ENCODE data around the gene IBSP. TPM values are rescaled to one million over a fixed set of nuclear protein-coding genes. Genes with fewer than 3 reads are reported as not detected.

Gene IBSP
- total RNA-seq, 1 donor from 2014 or later = not detected

DNA sequence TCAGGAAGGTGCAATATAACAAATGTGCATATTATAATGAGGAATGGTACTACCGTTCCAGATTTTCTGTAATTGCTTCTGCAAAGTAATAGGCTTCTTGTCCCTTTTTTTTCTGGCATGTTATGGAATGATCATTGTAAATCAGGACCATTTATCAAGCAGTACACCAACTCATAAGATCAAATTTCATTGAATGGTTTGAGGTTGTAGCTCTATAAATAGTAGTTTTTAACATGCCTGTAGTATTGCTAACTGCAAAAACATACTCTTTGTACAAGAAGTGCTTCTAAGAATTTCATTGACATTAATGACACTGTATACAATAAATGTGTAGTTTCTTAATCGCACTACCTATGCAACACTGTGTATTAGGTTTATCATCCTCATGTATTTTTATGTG is 12.6 kb downstream of the IBSP start:
- DNase-seq (ENCODE audit: low read depth) = no peak
- TF ChIP-seq, protein P1, sequence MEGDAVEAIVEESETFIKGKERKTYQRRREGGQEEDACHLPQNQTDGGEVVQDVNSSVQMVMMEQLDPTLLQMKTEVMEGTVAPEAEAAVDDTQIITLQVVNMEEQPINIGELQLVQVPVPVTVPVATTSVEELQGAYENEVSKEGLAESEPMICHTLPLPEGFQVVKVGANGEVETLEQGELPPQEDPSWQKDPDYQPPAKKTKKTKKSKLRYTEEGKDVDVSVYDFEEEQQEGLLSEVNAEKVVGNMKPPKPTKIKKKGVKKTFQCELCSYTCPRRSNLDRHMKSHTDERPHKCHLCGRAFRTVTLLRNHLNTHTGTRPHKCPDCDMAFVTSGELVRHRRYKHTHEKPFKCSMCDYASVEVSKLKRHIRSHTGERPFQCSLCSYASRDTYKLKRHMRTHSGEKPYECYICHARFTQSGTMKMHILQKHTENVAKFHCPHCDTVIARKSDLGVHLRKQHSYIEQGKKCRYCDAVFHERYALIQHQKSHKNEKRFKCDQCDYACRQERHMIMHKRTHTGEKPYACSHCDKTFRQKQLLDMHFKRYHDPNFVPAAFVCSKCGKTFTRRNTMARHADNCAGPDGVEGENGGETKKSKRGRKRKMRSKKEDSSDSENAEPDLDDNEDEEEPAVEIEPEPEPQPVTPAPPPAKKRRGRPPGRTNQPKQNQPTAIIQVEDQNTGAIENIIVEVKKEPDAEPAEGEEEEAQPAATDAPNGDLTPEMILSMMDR (conservative IDR thresholded peaks at IDR 0.05; ENCODE audit: low read depth, low read length) = no peak
- H3K4me3 ChIP-seq (ENCODE audit: low read depth, low read length) = no peak overlapping the region

DNA sequence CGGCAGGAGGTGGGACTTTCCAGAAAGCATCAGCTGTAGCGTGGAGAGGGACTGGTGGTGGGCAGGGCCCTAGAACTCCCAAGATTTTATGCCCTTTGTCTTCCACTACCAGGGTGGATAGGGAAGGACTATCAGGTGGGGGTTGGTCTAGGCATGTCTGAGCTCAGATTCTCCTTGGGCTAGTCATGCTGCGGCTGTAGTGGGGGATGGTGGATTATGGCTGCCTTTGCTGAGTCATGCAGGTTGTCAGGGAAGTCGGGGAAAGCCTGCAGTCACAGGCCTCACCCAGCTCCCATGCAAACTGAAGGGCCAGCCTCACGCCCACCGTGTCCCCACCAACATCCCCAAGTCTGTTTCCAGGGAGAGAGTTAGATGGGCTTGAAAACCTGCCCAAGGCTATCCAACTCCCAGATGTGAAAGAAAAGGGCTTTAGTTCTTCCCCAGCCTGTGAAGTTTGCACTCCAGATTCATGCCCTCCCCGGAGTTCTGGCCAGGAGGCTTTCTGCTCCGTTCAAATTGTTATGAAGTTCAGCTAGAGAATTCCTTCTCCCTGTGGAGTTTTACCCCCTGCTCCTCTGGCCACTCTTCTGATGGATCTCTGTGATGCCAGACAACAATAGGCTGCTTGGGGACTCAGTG is 20.0 kb downstream of the IBSP start:
- DNase-seq (ENCODE audit: low read depth) = peak; percentile 50
- TF ChIP-seq, protein P1 (conservative IDR thresholded peaks at IDR 0.05; ENCODE audit: low read depth, low read length) = no peak
- H3K4me3 ChIP-seq (ENCODE audit: low read depth, low read length) = no peak overlapping the region

- DNase-seq (ENCODE audit: low read depth) = no peak
- TF ChIP-seq, protein P1 (conservative IDR thresholded peaks at IDR 0.05; ENCODE audit: low read depth, low read length) = no peak
Observed at GRCh38 chr4:87823200-87823599, 23.8 kb downstream of the IBSP start.

GRCh38 chr4:87823724-87824123 is 24.4 kb downstream of the IBSP start:
- H3K4me3 ChIP-seq (ENCODE audit: low read depth, low read length) = no peak overlapping the region
- no peak for DNase-seq (ENCODE audit: low read depth)
- TF ChIP-seq, protein P1 (conservative IDR thresholded peaks at IDR 0.05; ENCODE audit: low read depth, low read length) = no peak

More at GRCh38 chr4:87823200-87823599, 23.8 kb downstream of the IBSP start:
- no peak overlapping the region for H3K4me3 ChIP-seq (ENCODE audit: low read depth, low read length)

DNA sequence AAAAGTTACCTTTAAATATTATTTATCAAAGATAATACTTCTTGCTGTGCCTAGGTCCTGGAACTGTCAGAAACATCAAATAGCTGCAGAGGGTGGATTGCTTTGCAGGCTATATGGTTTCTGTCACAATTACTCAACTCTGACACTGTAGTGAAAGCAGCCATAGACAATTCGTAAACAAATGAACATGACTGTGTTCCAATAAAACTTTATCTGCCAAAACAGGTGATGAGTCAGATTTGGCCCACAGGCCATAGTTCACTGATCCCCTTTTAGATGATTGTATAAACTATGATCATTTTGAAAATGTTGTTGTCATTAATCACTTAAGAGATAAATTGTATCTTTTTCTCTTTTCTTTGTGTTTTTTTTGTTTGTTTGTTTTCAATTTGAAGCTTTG is 25.0 kb downstream of the IBSP start:
- H3K4me3 ChIP-seq (ENCODE audit: low read depth, low read length) = no peak overlapping the region
- TF ChIP-seq, protein P1 (conservative IDR thresholded peaks at IDR 0.05; ENCODE audit: low read depth, low read length) = no peak
- DNase-seq (ENCODE audit: low read depth) = no peak

GRCh38 chr4:87832669-87833068 is 33.3 kb downstream of the IBSP start, which contains the start of gene MEPE:
MEPE (plus strand) TSS chr4:87832969; CDS start chr4:87834715, 1,746 bp downstream.
- DNase-seq (ENCODE audit: low read depth) = no peak
- H3K4me3 ChIP-seq (ENCODE audit: low read depth, low read length) = no peak within 1 kb of the TSS
- TF ChIP-seq, protein P1 (conservative IDR thresholded peaks at IDR 0.05; ENCODE audit: low read depth, low read length) = no peak

DNA sequence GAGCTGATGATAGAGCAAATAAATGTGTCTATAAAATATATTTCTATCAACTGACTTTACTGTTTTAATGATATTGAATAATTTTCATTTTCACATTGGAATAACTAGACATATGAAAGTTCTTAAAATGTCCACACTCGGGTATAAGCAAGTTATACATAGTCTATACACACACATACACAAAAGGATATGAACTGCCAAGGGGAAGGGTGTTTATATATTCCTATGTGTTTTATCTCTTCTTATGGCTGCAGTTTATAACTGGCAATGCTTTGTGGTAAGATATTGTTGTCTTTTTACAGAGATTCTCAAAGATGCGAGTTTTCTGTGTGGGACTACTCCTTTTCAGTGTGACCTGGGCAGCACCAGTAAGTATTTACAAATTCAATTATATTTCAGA is 35.0 kb downstream of the IBSP start:
- no peak overlapping the region for H3K4me3 ChIP-seq (ENCODE audit: low read depth, low read length)
- TF ChIP-seq, protein P1 (conservative IDR thresholded peaks at IDR 0.05; ENCODE audit: low read depth, low read length) = no peak
- DNase-seq (ENCODE audit: low read depth) = no peak
